ENCODE data around the gene ERN1. TPM values are rescaled to one million over a fixed set of nuclear protein-coding genes. Genes with fewer than 3 reads are reported as not detected.
"Not testable (repeated sequence)": the region's sequence is repeated elsewhere in the genome, so short reads cannot be mapped to it uniquely, and the experiment has no call there.

ERN1 gene
- total RNA-seq, 1 donor: 12.7 TPM

- TF ChIP-seq CTCF (IDR thresholded peaks at IDR 0.05; ENCODE audit: extremely low read depth, low read depth, low read length): no peak
- Histone ChIP-seq H2AFZ (ENCODE audit: low read length) (no peak overlapping the region), H3K27ac (ENCODE audit: low read depth, low read length) (no peak overlapping the region), H3K9me3 (ENCODE audit: low read depth, low read length) (no peaks in the 10 kb centered on the region), H3K79me2 (ENCODE audit: insufficient read depth, low read length) (no peaks in the 10 kb centered on the region), H3K4me1 (ENCODE audit: insufficient read depth, low read length) (peaks cover 6% of the 10 kb centered on the region), H3K4me2 (ENCODE audit: insufficient read depth, low read length) (no peak overlapping the region), H3K36me3 (ENCODE audit: insufficient read depth, low read length) (peaks cover 15% of the 10 kb centered on the region), H4K20me1 (ENCODE audit: insufficient read depth, low read length) (no peaks in the 10 kb centered on the region), H3K27me3 (ENCODE audit: insufficient read depth, low read length) (no peaks in the 10 kb centered on the region), H3K4me3 (ENCODE audit: insufficient read depth, low read length) (no peak overlapping the region)
- DNase-seq (ENCODE audit: insufficient read length, low spot score, missing footprints): no peak
Measured at GRCh38 chr17:64171041-64171440, 41.1 kb upstream of the ERN1 start.

- no peaks in the 10 kb centered on the region for H3K27me3 ChIP-seq (ENCODE audit: insufficient read depth, low read length)
- no peaks in the 10 kb centered on the region for H3K79me2 ChIP-seq (ENCODE audit: insufficient read depth, low read length)
- H4K20me1 ChIP-seq (ENCODE audit: insufficient read depth, low read length): no peaks in the 10 kb centered on the region
- H3K4me1 ChIP-seq (ENCODE audit: insufficient read depth, low read length): peaks cover 6% of the 10 kb centered on the region
- H3K9me3 ChIP-seq (ENCODE audit: low read depth, low read length): no peaks in the 10 kb centered on the region
- TF ChIP-seq CTCF (IDR thresholded peaks at IDR 0.05; ENCODE audit: extremely low read depth, low read depth, low read length): no peak
- DNase-seq (ENCODE audit: insufficient read length, low spot score, missing footprints): no peak
- H3K4me2 ChIP-seq (ENCODE audit: insufficient read depth, low read length): no peak overlapping the region
- peaks cover 10% of the 10 kb centered on the region for H3K36me3 ChIP-seq (ENCODE audit: insufficient read depth, low read length)
- no peak overlapping the region for H3K4me3 ChIP-seq (ENCODE audit: insufficient read depth, low read length)
- H3K27ac ChIP-seq (ENCODE audit: low read depth, low read length): no peak overlapping the region
- H2AFZ ChIP-seq (ENCODE audit: low read length): no peak overlapping the region
Measured at GRCh38 chr17:64170286-64170685, 40.3 kb upstream of the ERN1 start.

DNA sequence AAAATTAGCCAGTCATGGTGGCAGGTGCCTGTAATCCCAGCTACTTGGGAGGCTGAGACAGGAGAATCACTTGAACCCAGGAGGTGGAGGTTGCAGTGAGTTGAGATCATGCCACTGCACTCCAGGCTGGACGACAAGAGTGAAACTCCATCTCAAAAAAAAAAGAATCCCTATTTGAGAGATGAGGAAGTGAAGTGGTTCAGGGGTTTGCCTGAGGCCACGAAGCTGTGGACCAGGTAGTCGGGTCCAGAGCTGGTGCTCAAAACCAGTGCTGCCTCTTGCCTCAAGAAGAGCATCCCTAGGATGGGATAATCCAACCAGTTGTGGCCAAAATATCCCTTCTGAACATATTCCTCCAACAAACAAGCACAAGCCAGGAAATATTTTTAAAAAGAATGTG, 37.7 kb upstream of the ERN1 start:
- H3K79me2 ChIP-seq (ENCODE audit: insufficient read depth, low read length); H3K27me3 ChIP-seq (ENCODE audit: insufficient read depth, low read length); DNase-seq (ENCODE audit: insufficient read length, low spot score, missing footprints); H3K4me3 ChIP-seq (ENCODE audit: insufficient read depth, low read length); H3K4me2 ChIP-seq (ENCODE audit: insufficient read depth, low read length); H3K36me3 ChIP-seq (ENCODE audit: insufficient read depth, low read length); H3K4me1 ChIP-seq (ENCODE audit: insufficient read depth, low read length); H3K27ac ChIP-seq (ENCODE audit: low read depth, low read length); H4K20me1 ChIP-seq (ENCODE audit: insufficient read depth, low read length); H3K9me3 ChIP-seq (ENCODE audit: low read depth, low read length); H2AFZ ChIP-seq (ENCODE audit: low read length): not testable (repeated sequence)

DNA sequence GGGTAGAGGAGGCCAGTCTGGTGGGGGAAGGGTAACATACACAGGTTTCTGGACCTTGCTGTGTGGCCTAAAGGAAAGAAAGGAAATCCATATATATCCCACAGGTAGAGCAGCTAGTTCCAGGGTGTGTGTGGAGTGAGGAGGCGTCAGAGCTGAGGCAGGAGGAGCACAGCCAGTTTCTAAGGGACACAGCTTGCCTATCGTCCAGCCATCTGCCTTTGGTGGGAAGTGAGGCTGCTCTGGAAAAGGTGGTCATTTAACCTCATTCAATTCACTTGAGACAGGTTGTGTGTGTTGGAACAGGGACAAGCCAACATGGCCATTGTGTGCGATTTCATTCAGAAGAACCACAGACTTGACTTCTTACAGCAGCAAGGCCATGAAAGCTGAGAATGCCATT, 36.9 kb upstream of the ERN1 start:
- H3K79me2 ChIP-seq (ENCODE audit: insufficient read depth, low read length): no peaks in the 10 kb centered on the region
- no peak for DNase-seq (ENCODE audit: insufficient read length, low spot score, missing footprints)

More for the DNA sequence above, 36.9 kb upstream of the ERN1 start:
- Histone ChIP-seq H3K4me2 (ENCODE audit: insufficient read depth, low read length) (no peak overlapping the region), H3K4me1 (ENCODE audit: insufficient read depth, low read length) (no peaks in the 10 kb centered on the region), H3K36me3 (ENCODE audit: insufficient read depth, low read length) (peaks cover 10% of the 10 kb centered on the region), H3K27me3 (ENCODE audit: insufficient read depth, low read length) (no peaks in the 10 kb centered on the region), H3K27ac (ENCODE audit: low read depth, low read length) (no peak overlapping the region), H2AFZ (ENCODE audit: low read length) (no peak overlapping the region), H3K9me3 (ENCODE audit: low read depth, low read length) (no peaks in the 10 kb centered on the region), H3K4me3 (ENCODE audit: insufficient read depth, low read length) (no peak overlapping the region), H4K20me1 (ENCODE audit: insufficient read depth, low read length) (no peaks in the 10 kb centered on the region)
- no peak for TF ChIP-seq CTCF (IDR thresholded peaks at IDR 0.05; ENCODE audit: extremely low read depth, low read depth, low read length)
